ENCODE measurements around the gene TFB1M.

DNA sequence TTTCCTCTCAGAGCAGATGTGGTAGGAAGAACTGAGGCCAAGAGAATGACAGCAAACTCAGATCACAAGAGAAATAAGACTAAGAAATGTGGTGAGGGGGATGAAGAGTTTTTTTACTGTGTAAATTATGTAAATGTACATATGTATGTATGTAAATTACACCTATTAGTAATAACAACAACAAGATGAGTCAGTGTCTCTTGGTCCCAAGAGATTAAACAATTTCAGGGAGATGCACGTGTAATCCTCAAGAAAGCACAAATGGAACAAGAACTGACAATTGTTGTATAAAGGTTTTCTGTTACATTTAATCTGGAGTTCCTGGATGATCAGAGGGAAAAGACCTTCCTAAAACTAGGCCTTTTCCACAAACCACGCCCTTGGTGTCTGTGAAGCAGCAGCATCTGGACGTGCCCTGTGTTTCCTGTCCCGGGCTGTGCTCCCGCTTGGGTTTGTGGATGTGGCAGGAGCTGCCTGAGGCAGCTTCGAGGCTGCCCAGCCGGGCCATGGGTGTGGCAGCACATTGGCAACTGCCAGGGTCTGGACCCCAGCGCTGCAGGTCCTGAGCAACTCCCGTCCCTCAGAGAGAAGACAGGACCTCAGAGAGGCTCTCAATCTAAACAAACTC, 49.5 kb downstream of the TFB1M start:
- TF ChIP-seq, protein P1, sequence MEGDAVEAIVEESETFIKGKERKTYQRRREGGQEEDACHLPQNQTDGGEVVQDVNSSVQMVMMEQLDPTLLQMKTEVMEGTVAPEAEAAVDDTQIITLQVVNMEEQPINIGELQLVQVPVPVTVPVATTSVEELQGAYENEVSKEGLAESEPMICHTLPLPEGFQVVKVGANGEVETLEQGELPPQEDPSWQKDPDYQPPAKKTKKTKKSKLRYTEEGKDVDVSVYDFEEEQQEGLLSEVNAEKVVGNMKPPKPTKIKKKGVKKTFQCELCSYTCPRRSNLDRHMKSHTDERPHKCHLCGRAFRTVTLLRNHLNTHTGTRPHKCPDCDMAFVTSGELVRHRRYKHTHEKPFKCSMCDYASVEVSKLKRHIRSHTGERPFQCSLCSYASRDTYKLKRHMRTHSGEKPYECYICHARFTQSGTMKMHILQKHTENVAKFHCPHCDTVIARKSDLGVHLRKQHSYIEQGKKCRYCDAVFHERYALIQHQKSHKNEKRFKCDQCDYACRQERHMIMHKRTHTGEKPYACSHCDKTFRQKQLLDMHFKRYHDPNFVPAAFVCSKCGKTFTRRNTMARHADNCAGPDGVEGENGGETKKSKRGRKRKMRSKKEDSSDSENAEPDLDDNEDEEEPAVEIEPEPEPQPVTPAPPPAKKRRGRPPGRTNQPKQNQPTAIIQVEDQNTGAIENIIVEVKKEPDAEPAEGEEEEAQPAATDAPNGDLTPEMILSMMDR (IDR thresholded peaks at IDR 0.05): no peak
- TF ChIP-seq EZH2 (IDR thresholded peaks at IDR 0.05): no peak
- TF ChIP-seq EZH2phosphoT487 (IDR thresholded peaks at IDR 0.05): no peak
